Naive thymus-derived CD4-positive, alpha-beta T cell (primary cell): ENCODE data around the gene ADGRG3. TPM values are rescaled to one million over a fixed set of nuclear protein-coding genes. Genes with fewer than 3 reads are reported as not detected.

Experiments used
- ATAC-seq: fragments of 150-1000 bp; cut with Tn5 transposase; 2 replicates; pipeline ENCODE4 v1.10.0; 2021; ENCODE audit warnings: mild to moderate bottlenecking, moderate library complexity
- CTCF ChIA-PET: fragments of 350-600 bp; sonication (Branson Sonifier 250); formaldehyde crosslinking; loops from one replicate; lab custom pipeline; 2021; ENCODE audit warnings: antibody characterized with exemption; lab: Charles Lee
- POLR2A ChIA-PET: fragments of 350-600 bp; sonication (Branson Sonifier 250); formaldehyde crosslinking; loops from one replicate; lab custom pipeline; 2021; ENCODE audit warnings: antibody characterized with exemption, inconsistent platforms; lab: Charles Lee
- DNase-seq, 9 donors: peaks; one replicate each; pipeline versions ENCODE4 v3.0.0 to v3.0.0-alpha.2; 2020 to 2022; ENCODE audit warnings: mixed read lengths in 1 of 9
- H3K27ac ChIP-seq: one replicate; pipeline ENCODE4 v1.7.0; 2013; ENCODE audit warnings: mild to moderate bottlenecking, low read depth, low read length, moderate library complexity
- H3K27me3 ChIP-seq, 2 donors: one replicate each; pipeline ENCODE4 v1.7.0; 2013; ENCODE audit warnings: low read length in 2 of 2, mild to moderate bottlenecking in 2 of 2, moderate library complexity in 2 of 2; ENCODE audit not compliant: control insufficient read depth in 2 of 2, insufficient read depth in 2 of 2
- H3K36me3 ChIP-seq, 3 experiments: 1 replicate in 2 of 3; 2 replicates in 1 of 3; pipeline ENCODE4 v1.7.0; 2013; ENCODE audit warnings: low read length in 3 of 3, mild to moderate bottlenecking in 3 of 3, moderate library complexity in 1 of 3; ENCODE audit not compliant: insufficient read depth in 3 of 3, control insufficient read depth in 2 of 3
- H3K4me1 ChIP-seq, 2 donors: one replicate each; pipeline ENCODE4 v1.7.0; 2013; ENCODE audit warnings: low read length in 2 of 2, mild to moderate bottlenecking in 2 of 2, moderate library complexity in 1 of 2; ENCODE audit not compliant: control insufficient read depth in 2 of 2, insufficient read depth in 2 of 2
- H3K4me3 ChIP-seq: 2 replicates; pipeline ENCODE4 v1.7.0; 2013; ENCODE audit warnings: mild to moderate bottlenecking, low read length
- H3K9me3 ChIP-seq, 3 experiments: 1 replicate in 2 of 3; 2 replicates in 1 of 3; pipeline ENCODE4 v1.7.0; 2013; ENCODE audit warnings: low read length in 3 of 3; ENCODE audit not compliant: control insufficient read depth in 2 of 3
- H3K27ac Mint-ChIP-seq, 9 donors: one replicate each; pipeline ENCODE4 v1.8.0; 2020 to 2022; ENCODE audit warnings: mixed read lengths in 9 of 9, mild to moderate bottlenecking in 8 of 9, moderate library complexity in 5 of 9, inconsistent platforms in 2 of 9
- H3K27me3 Mint-ChIP-seq, 5 donors: one replicate each; pipeline ENCODE4 v1.8.0; 2021 to 2022; ENCODE audit warnings: mixed read lengths in 5 of 5, mild to moderate bottlenecking in 1 of 5
- H3K36me3 Mint-ChIP-seq, 5 donors: one replicate each; pipeline ENCODE4 v1.8.0; 2020 to 2022; ENCODE audit warnings: mixed read lengths in 5 of 5, mild to moderate bottlenecking in 3 of 5, inconsistent platforms in 1 of 5
- H3K4me1 Mint-ChIP-seq, 7 donors: one replicate each; pipeline ENCODE4 v1.8.0; 2020 to 2022; ENCODE audit warnings: mixed read lengths in 7 of 7, mild to moderate bottlenecking in 3 of 7, inconsistent platforms in 1 of 7
- H3K4me3 Mint-ChIP-seq, 10 donors: one replicate each; pipeline ENCODE4 v1.8.0; 2020 to 2022; ENCODE audit warnings: mild to moderate bottlenecking in 10 of 10, mixed read lengths in 10 of 10, moderate library complexity in 6 of 10, inconsistent platforms in 2 of 10
- H3K9me3 Mint-ChIP-seq, 11 donors: one replicate each; pipeline ENCODE4 v1.8.0; 2020 to 2022; ENCODE audit warnings: mixed read lengths in 11 of 11, mild to moderate bottlenecking in 4 of 11, inconsistent platforms in 1 of 11, moderate library complexity in 1 of 11
- intact Hi-C, 2 donors: fragments of 100-400 bp; cut with micrococcal nuclease; formaldehyde crosslinking; loops; one replicate each; pipeline ENCODE4 v1.15.1; 2023
- polyA plus RNA-seq, 2 donors: library from polyadenylated mRNA; unstranded; fragments of 300-500 nt; fragmentation: Illumina TruSeq; gene quantifications; one replicate each; pipeline ENCODE4 v1.2.3, GENCODE V29; 2021
- total RNA-seq, 6 experiments: library from RNA in 5 of 6; stranded (reverse) in 5 of 6; gene quantifications; 1 replicate in 5 of 6; 2 replicates in 1 of 6; pipeline ENCODE4 v1.2.3 and lab custom pipeline; 2021 to 2026

Gene ADGRG3
- total and polyA plus RNA-seq, 7 experiments from 2014 or later = 4.9 to 14.1 TPM; not detected in 5

DNA sequence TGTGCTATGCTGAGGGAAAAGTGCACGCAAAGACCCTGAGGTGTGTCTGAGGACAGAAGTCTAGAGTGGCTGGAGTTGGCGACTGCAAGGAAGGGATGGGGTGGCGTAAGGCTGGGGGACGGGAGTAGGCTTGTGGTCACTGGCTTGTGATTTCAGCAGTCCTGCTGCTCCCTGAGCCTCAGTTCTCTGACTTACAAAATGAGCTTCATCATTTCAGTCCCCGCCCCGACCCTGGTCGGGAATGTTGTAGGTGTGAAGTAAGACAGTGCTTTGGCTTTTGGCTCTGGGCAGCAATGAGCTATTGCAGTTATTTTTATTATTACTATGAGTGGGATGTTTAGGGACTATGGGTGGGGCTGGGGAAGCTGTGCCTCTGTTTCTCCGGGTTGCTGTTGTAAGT, 31.1 kb upstream of the ADGRG3 start:
- Mint-ChIP-seq H3K27ac (no peak overlapping the region), H3K9me3 (no peaks in the 10 kb centered on the region), H3K4me1 (peaks cover 0 to 4% (median 0%) of the 10 kb centered on the region in 7 donors), H3K27me3 (peaks cover 0 to 27% (median 8%) of the 10 kb centered on the region in 5 donors), H3K36me3 (peaks cover 0 to 4% (median 0%) of the 10 kb centered on the region in 5 donors), H3K4me3 (no peak overlapping the region)
- ATAC-seq (no peak), DNase-seq (no peak)
- Histone ChIP-seq H3K27ac (no peak overlapping the region), H3K9me3 (no peaks in the 10 kb centered on the region), H3K4me3 (no peak overlapping the region), H3K36me3 (no peaks in the 10 kb centered on the region), H3K4me1 (no peaks in the 10 kb centered on the region), H3K27me3 (no peaks in the 10 kb centered on the region)
- ChIA-PET POLR2A (no interaction called here), CTCF (interaction anchor here (1.1 kb wide), 1 partner anchor 9 kb away, joined by 3 read pairs; no protein-coding TSS in a partner anchor)
- intact Hi-C loops = no loop called here

DNA sequence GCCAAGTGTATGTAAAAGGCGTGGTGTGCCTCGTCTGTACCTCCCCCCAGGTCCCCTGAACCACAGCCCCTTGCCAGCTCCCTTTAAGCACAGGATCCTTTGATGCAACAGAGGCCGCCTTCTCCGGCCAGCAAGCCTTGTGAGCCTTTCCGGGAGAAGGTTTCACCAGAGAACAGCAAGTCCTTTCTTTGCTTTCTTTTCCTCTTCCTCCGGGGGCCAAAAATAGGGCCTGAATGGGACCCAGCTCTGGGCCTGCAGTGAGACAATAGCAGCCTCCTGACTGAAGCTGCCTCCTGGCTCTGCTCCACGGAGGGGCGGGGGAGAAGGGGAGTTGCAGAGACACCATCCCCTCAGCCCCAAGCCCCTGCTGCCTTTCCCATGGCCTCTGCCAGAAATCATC, 30.7 kb upstream of the ADGRG3 start:
- no peaks in the 10 kb centered on the region for H3K9me3 Mint-ChIP-seq
- peaks cover 0 to 4% (median 0%) of the 10 kb centered on the region in 7 donors for H3K4me1 Mint-ChIP-seq
- Histone ChIP-seq H3K9me3 (no peaks in the 10 kb centered on the region), H3K27ac (no peak overlapping the region), H3K4me3 (no peak overlapping the region), H3K27me3 (no peaks in the 10 kb centered on the region), H3K36me3 (no peaks in the 10 kb centered on the region), H3K4me1 (no peaks in the 10 kb centered on the region)
- peaks cover 0 to 4% (median 0%) of the 10 kb centered on the region in 5 donors for H3K36me3 Mint-ChIP-seq
- ATAC-seq (no peak), DNase-seq (no peak)
- H3K4me3 Mint-ChIP-seq = no peak overlapping the region
- ChIA-PET CTCF (interaction anchor here (0.7 to 1.1 kb wide), 2 partner anchors 9 to 15 kb away, joined by 3 read pairs; no protein-coding TSS in a partner anchor), POLR2A (no interaction called here)
- intact Hi-C loops = no loop called here
- H3K27me3 Mint-ChIP-seq = peaks cover 0 to 27% (median 8%) of the 10 kb centered on the region in 5 donors
- no peak overlapping the region for H3K27ac Mint-ChIP-seq

DNA sequence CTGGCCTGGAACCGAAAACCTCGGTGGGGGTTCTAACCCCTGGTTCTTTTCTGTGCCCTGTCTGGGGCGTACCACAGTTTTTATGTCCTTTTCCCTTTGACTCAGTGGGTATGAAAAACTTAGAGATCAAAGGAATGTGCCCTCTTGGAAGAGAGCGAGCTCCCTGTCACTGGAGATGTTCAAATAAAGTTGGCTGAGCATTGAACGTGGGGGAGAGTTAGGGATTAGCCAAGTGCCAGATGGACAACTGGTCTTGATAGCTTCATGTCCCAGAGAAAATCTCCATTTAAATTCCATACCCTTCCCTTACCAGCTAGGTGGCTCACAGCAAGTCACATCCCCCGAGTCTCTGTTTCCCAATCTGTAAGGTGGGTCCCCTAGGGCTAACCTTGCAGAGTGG, 30.1 kb upstream of the ADGRG3 start:
- no peak for DNase-seq
- Mint-ChIP-seq H3K4me3 (no peak overlapping the region), H3K4me1 (peaks cover 0 to 4% (median 0%) of the 10 kb centered on the region in 7 donors), H3K27ac (no peak overlapping the region), H3K27me3 (peaks cover 0 to 27% (median 8%) of the 10 kb centered on the region in 5 donors), H3K36me3 (peaks cover 0 to 4% (median 0%) of the 10 kb centered on the region in 5 donors), H3K9me3 (no peaks in the 10 kb centered on the region)
- Histone ChIP-seq H3K9me3 (no peaks in the 10 kb centered on the region), H3K27ac (no peak overlapping the region), H3K4me3 (no peak overlapping the region), H3K4me1 (no peaks in the 10 kb centered on the region), H3K36me3 (no peaks in the 10 kb centered on the region), H3K27me3 (no peaks in the 10 kb centered on the region)
- ATAC-seq = no peak
- CTCF ChIA-PET = interaction anchor here (0.7 kb wide), 1 partner anchor 15 kb away, joined by 3 read pairs; no protein-coding TSS in a partner anchor
- POLR2A ChIA-PET = no interaction called here
- intact Hi-C loops = no loop called here

DNA sequence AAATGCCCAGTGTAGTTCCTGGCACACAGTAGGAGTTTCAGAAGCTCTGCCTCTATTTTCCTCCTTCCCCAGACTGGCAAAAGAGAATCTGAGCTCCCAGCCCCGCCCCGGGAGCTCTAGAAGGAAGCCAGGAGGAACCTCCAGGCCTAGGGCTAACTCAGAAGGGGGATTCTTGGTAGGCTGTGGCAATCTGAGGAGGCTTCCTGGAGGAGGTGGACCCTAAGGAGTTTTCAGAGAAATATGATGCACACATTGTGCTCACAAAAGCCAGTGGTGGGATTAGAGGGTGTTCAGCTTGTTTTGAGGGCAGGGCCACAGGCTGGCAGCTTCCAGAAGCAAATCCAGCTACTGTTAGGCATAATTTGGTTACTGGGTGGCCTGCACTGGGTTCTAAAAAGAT, 29.7 kb upstream of the ADGRG3 start:
- Histone ChIP-seq H3K9me3 (no peaks in the 10 kb centered on the region), H3K27me3 (no peaks in the 10 kb centered on the region), H3K27ac (no peak overlapping the region), H3K4me3 (no peak overlapping the region), H3K36me3 (no peaks in the 10 kb centered on the region), H3K4me1 (no peaks in the 10 kb centered on the region)
- Mint-ChIP-seq H3K27me3 (peaks cover 0 to 27% (median 8%) of the 10 kb centered on the region in 5 donors), H3K9me3 (no peaks in the 10 kb centered on the region), H3K4me3 (peak overlapping the region in 1 of 10 donors; percentile 38), H3K27ac (peak overlapping the region in 1 of 9 donors; percentile 28), H3K4me1 (peaks cover 0 to 4% (median 0%) of the 10 kb centered on the region in 7 donors), H3K36me3 (peaks cover 0 to 4% (median 0%) of the 10 kb centered on the region in 5 donors)
- CTCF ChIA-PET = interaction anchor here (0.7 kb wide), 1 partner anchor 14 kb away, joined by 3 read pairs; no protein-coding TSS in a partner anchor
- ATAC-seq = no peak
- intact Hi-C loops = no loop called here
- POLR2A ChIA-PET = no interaction called here
- DNase-seq = no peak

DNA sequence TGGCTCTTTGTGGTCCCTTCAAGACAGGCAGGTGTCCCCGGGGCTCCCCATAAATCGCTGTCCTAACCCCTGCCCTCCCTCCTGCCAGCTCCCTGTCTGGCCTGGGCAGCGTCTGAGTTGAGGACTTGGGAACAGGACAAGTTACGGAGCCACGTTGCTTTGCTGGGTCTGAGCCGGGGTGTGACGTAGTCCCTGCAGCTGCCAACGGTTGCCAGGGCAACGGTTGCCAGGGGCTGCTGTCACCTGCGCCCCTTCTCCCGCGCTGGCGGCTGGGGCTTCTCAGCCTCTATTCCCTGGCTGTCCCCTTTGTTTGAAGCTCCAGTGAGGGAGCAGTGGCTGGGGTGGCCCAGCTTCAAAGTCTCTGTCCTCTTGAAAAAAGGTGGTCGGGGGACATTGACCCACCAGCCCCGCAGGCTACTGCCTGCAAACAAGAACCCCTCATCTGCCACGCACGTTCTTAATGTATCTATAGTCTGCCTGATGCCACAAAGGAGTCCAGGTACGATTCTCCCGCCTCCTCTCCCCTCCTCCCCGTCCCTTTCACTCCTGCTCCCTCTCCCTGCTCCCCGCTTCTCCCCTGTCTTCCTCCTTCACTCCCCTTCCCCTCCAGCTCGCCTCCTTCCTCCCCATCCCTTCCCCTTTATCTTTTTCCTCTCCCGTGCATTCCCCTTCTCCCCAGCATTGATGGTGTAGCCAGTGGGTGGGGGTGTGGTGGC, 28.8 kb upstream of the ADGRG3 start:
- Mint-ChIP-seq H3K27ac (peak overlapping the region in 1 of 9 donors; percentile 59), H3K4me1 (peaks cover 0 to 4% (median 0%) of the 10 kb centered on the region in 7 donors), H3K9me3 (no peaks in the 10 kb centered on the region), H3K4me3 (no peak overlapping the region), H3K36me3 (peaks cover 0 to 4% (median 0%) of the 10 kb centered on the region in 5 donors), H3K27me3 (peaks cover 0 to 27% (median 8%) of the 10 kb centered on the region in 5 donors)
- ChIA-PET CTCF (interaction anchor here (0.7 to 2.1 kb wide), 3 partner anchors 9 to 48 kb away, joined by 3 to 6 read pairs (median 6); no protein-coding TSS in a partner anchor), POLR2A (no interaction called here)
- H3K4me1 ChIP-seq = no peaks in the 10 kb centered on the region
- H3K4me3 ChIP-seq = no peak overlapping the region
- ATAC-seq (peak; percentile 35), DNase-seq (peak in 7 of 9 donors; percentile 18 to 54 (median 35))
- H3K36me3 ChIP-seq = no peaks in the 10 kb centered on the region
- H3K27me3 ChIP-seq = no peaks in the 10 kb centered on the region
- no peak overlapping the region for H3K27ac ChIP-seq
- intact Hi-C loops = no loop called here
- no peaks in the 10 kb centered on the region for H3K9me3 ChIP-seq

DNA sequence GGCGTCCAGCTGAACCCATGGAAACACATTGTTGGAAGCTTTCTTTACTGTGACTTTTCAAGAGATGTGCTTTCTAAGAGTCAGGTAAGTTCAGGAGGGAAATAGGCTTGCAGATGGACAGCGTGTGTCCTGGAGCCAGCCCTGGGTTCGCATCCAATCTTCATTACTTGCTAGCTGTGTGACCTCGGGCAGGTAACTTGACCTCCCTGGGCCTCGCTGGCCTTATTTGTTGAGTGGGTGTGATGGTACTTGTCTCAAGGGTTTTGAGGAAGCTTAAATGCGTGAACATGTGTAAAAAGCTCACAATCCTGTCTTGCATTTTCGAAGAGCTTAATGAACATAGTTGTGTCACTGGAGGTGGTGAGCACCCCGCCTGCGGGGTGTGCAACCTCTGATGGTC, 27.9 kb upstream of the ADGRG3 start:
- Mint-ChIP-seq H3K4me3 (no peak overlapping the region), H3K9me3 (no peaks in the 10 kb centered on the region), H3K36me3 (peaks cover 0 to 4% (median 0%) of the 10 kb centered on the region in 5 donors), H3K27ac (peak overlapping the region in 1 of 9 donors; percentile 11), H3K4me1 (peaks cover 0 to 4% (median 0%) of the 10 kb centered on the region in 7 donors), H3K27me3 (peaks cover 0 to 27% (median 8%) of the 10 kb centered on the region in 5 donors)
- no peaks in the 10 kb centered on the region for H3K27me3 ChIP-seq
- no peak for ATAC-seq
- ChIA-PET POLR2A (no interaction called here), CTCF (interaction anchor here (1.0 to 2.1 kb wide), 2 partner anchors 8 to 49 kb away, joined by 3 to 6 read pairs; no protein-coding TSS in a partner anchor)
- no peaks in the 10 kb centered on the region for H3K36me3 ChIP-seq
- no peak for DNase-seq
- H3K4me1 ChIP-seq = no peaks in the 10 kb centered on the region
- no peak overlapping the region for H3K27ac ChIP-seq
- no peaks in the 10 kb centered on the region for H3K9me3 ChIP-seq
- intact Hi-C loops = no loop called here
- no peak overlapping the region for H3K4me3 ChIP-seq
